ENCODE data around the gene HHEX.
"Not testable (repeated sequence)": the region's sequence is repeated elsewhere in the genome, so short reads cannot be mapped to it uniquely, and the experiment has no call there.

HHEX gene

GRCh38 chr10:92740762-92741161, 51.0 kb downstream of the HHEX start:
- DNase-seq = no peak

GRCh38 chr10:92741741-92742140, 52.0 kb downstream of the HHEX start:
- DNase-seq = not testable (repeated sequence)

- no peak for DNase-seq
These were observed 52.8 kb downstream of the HHEX start for GRCh38 chr10:92742331-92743228.
